Liver (tissue), 3 donors: Measurements from ENCODE around the gene ARHGEF10L.

Source experiments
- ATF3 ChIP-seq: IDR thresholded peaks from 2 replicates; pipeline ENCODE4 v1.6.1; 2016; ENCODE audit warnings: antibody characterized with exemption
- CTCF ChIP-seq: fragments of 150-350 bp; IDR thresholded peaks from 2 replicates; pipeline ENCODE4 v1.5.1; 2017; ENCODE audit warnings: improper control_type of control experiment, low read depth, low read length; ENCODE audit not compliant: missing input control
- EGR1 ChIP-seq, 2 donors: IDR thresholded peaks; 2 replicates each; pipeline ENCODE4 v1.6.1; 2016 to 2018; ENCODE audit warnings: antibody characterized with exemption in 2 of 2, low read depth in 2 of 2
- GABPA ChIP-seq, 2 donors: IDR thresholded peaks in 1 of 2; conservative IDR thresholded peaks in 1 of 2; 2 replicates each; pipeline ENCODE4 v1.6.1; 2016; ENCODE audit warnings: antibody characterized with exemption in 2 of 2, mild to moderate bottlenecking in 1 of 2, moderate library complexity in 1 of 2
- JUND ChIP-seq, 2 donors: IDR thresholded peaks; 2 replicates each; pipeline ENCODE4 v1.6.1; 2016; ENCODE audit warnings: antibody characterized with exemption in 2 of 2
- MAX ChIP-seq: IDR thresholded peaks from 2 replicates; pipeline ENCODE4 v1.6.1; 2016; ENCODE audit warnings: antibody characterized with exemption
- REST ChIP-seq: IDR thresholded peaks from 2 replicates; pipeline ENCODE4 v1.6.1; 2016; ENCODE audit warnings: antibody characterized with exemption, mild to moderate bottlenecking
- TF ChIP-seq, protein P1 (sequence below): IDR thresholded peaks from 2 replicates; pipeline ENCODE4 v1.6.1; 2016; ENCODE audit warnings: antibody characterized with exemption
- donor health status: healthy.
- donor health status: healthy.

GRCh38 chr1:17523321-17524041, 16.0 kb upstream of the ARHGEF10L start:
- no peak for TF ChIP-seq REST
- TF ChIP-seq CTCF = no peak
- TF ChIP-seq MAX = no peak
- TF ChIP-seq JUND (IDR thresholded peaks at IDR 0.05) = no peak
- TF ChIP-seq, protein P1, sequence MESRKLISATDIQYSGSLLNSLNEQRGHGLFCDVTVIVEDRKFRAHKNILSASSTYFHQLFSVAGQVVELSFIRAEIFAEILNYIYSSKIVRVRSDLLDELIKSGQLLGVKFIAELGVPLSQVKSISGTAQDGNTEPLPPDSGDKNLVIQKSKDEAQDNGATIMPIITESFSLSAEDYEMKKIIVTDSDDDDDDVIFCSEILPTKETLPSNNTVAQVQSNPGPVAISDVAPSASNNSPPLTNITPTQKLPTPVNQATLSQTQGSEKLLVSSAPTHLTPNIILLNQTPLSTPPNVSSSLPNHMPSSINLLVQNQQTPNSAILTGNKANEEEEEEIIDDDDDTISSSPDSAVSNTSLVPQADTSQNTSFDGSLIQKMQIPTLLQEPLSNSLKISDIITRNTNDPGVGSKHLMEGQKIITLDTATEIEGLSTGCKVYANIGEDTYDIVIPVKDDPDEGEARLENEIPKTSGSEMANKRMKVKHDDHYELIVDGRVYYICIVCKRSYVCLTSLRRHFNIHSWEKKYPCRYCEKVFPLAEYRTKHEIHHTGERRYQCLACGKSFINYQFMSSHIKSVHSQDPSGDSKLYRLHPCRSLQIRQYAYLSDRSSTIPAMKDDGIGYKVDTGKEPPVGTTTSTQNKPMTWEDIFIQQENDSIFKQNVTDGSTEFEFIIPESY = no peak
- no peak for TF ChIP-seq EGR1 (IDR thresholded peaks at IDR 0.05; ENCODE audit: low read depth in 2 of 2)
- no peak for TF ChIP-seq GABPA (IDR thresholded peaks at IDR 0.05 in 1 of 2, conservative IDR thresholded peaks at IDR 0.05 in 1 of 2)
- no peak for TF ChIP-seq ATF3
